Panc1 (cell line): Measurements from ENCODE around the gene KIF26A. TPM values are rescaled to one million over a fixed set of nuclear protein-coding genes. Genes with fewer than 3 reads are reported as not detected.

ENCODE experiments used
- ATAC-seq: fragments of 200-7000 bp; cut with Tn5 transposase; 2 replicates; pipeline ENCODE4 v1.9.1; 2020; ENCODE audit warnings: mild to moderate bottlenecking, moderate library complexity
- BruUV-seq: library from RNA; stranded (reverse); fragments of 400-500 nt; replicated peaks from 2 replicates; lab custom pipeline; 2021; lab: Mats Ljungman, UMichigan
- CTCF ChIA-PET: fragments of 300-600 bp; sonication (Branson Sonifier 250); formaldehyde crosslinking; loops from one replicate; lab custom pipeline; 2022; ENCODE audit warnings: antibody characterized with exemption; lab: Charles Lee
- POLR2A ChIA-PET: fragments of 300-600 bp; sonication (Branson Sonifier 250); formaldehyde crosslinking; loops from one replicate; lab custom pipeline; 2022; ENCODE audit warnings: antibody characterized with exemption; lab: Charles Lee
- DNase-seq: peaks from one replicate; pipeline ENCODE4 v3.0.0-alpha.2; 2010; ENCODE audit warnings: low read depth, low spot score
- H3K27ac ChIP-seq: 2 replicates; pipeline ENCODE4 v1.5.1; 2011; ENCODE audit warnings: mild to moderate bottlenecking, low read length, inconsistent platforms
- H3K27me3 ChIP-seq: fragments of 200-500 bp; sonication (Bioruptor generic); 2 replicates; pipeline ENCODE4 v1.6.0; 2014; ENCODE audit warnings: low read length, inconsistent platforms; ENCODE audit not compliant: control insufficient read depth, insufficient read depth
- H3K36me3 ChIP-seq: fragments of 200-500 bp; sonication (Bioruptor generic); 2 replicates; pipeline ENCODE4 v1.5.1; 2014; ENCODE audit warnings: inconsistent platforms, mild to moderate bottlenecking, low read length, moderate library complexity; ENCODE audit not compliant: control insufficient read depth, insufficient read depth
- H3K4me1 ChIP-seq: 2 replicates; pipeline ENCODE4 v1.5.1; 2011; ENCODE audit warnings: inconsistent platforms, mild to moderate bottlenecking, low read length, moderate library complexity; ENCODE audit not compliant: control insufficient read depth, insufficient read depth
- H3K4me3 ChIP-seq, 2 experiments: 2 replicates each; pipeline ENCODE4 v1.5.1; 2011 to 2012; ENCODE audit warnings: low read depth in 2 of 2, low read length in 2 of 2, mild to moderate bottlenecking in 2 of 2, inconsistent platforms in 1 of 2, moderate library complexity in 1 of 2
- H3K9me3 ChIP-seq: fragments of 200-500 bp; sonication (Bioruptor generic); 2 replicates; pipeline ENCODE4 v1.5.1; 2014; ENCODE audit warnings: low read depth, mild to moderate bottlenecking, inconsistent platforms, low read length, moderate library complexity; ENCODE audit not compliant: control insufficient read depth, insufficient read depth
- POLR2AphosphoS5 ChIP-seq: IDR thresholded peaks from 2 replicates; pipeline ENCODE4 v1.6.1; 2012; ENCODE audit warnings: mild to moderate bottlenecking, low read depth, low read length, moderate library complexity
- SIN3A ChIP-seq: IDR thresholded peaks from 2 replicates; pipeline ENCODE4 v1.6.1; 2012; ENCODE audit warnings: low read depth, mild to moderate bottlenecking, low read length, moderate library complexity, borderline replicate concordance; ENCODE audit not compliant: insufficient read depth
- TCF7L2 ChIP-seq: IDR thresholded peaks from 2 replicates; pipeline ENCODE4 v1.6.1; 2011; ENCODE audit warnings: mild to moderate bottlenecking, low read depth, low read length, inconsistent platforms
- in situ Hi-C: cut with HindIII; loops from 2 replicates; pipeline ENCODE4 v1.10.0; 2016; ENCODE audit warnings: low sequenced_read_pairs, low pct_unique_long_range_greater_than_20kb
- intact Hi-C: fragments of 100-400 bp; cut with micrococcal nuclease; formaldehyde crosslinking; loops from one replicate; pipeline ENCODE4 v1.10.0; 2022; ENCODE audit not compliant: unreplicated experiment
- total RNA-seq: library from RNA; stranded (reverse); gene quantifications from one replicate; pipeline ENCODE4 v1.2.1, GENCODE V29; 2021; ENCODE audit not compliant: unreplicated experiment
- TF ChIP-seq, protein P1 (sequence below), 2 experiments: IDR thresholded peaks; 2 replicates each; pipeline ENCODE4 v1.6.1; 2011 to 2012; ENCODE audit warnings: low read depth in 2 of 2, control low read depth in 1 of 2, low read length in 1 of 2, mild to moderate bottlenecking in 1 of 2, moderate library complexity in 1 of 2; ENCODE audit not compliant: insufficient read depth in 1 of 2
- TF ChIP-seq, protein P2 (sequence below): fragments of 450-650 bp; IDR thresholded peaks from 2 replicates; pipeline ENCODE4 v1.5.1; 2017; ENCODE audit warnings: mild to moderate bottlenecking

The KIF26A gene
- total RNA-seq, 1 experiment from 2014 or later, result 4.4 TPM

DNA sequence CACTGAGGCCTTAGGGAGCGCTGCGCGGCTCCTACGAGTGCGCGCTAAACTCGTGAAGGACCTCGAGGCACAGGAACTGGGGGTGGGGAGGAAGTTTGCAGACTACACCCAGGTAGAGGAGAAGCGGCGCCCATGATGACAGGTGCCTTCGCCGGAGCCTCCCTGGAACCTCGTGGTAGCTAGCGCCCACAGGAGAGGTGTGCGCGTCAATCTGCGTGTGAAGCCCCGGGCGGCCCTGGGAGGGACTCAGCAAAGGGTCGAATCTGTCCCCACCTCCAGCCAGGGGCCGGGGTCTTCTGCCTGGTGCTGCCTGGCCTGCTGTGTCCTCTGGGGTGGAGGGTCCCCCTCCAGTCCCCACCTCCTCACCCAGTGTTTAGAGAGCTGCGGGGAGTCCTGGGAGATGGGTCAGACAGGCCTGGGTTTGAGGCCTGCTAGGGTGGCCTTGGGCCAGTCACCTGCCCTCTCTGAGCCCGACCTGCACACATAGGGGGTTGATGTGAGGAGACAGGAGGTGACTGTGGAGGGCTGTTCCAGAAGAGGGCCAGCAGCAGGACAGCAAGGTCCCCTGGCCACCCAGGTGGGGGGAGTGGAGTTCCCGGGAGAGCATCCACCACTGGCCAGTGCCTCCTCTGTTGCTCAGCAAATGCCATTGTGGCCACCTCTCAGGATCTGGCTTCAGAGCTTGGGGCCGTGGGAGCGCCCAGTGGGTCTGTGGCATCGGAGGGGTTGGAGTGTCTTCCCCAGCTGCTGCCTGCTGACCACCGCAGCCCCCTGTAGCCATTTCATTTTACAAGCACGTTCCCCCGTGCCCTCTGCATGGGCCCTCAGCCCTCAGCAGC, 20.2 kb upstream of the KIF26A start:
- no TSS peak for BruUV-seq
- Histone ChIP-seq H3K4me3 (no peak overlapping the region), H3K27me3 (no peaks in the 10 kb centered on the region; the same call in 1 of the 2 replicates), H3K9me3 (no peaks in the 10 kb centered on the region), H3K4me1 (no peaks in the 10 kb centered on the region), H3K27ac (no peak overlapping the region), H3K36me3 (no peaks in the 10 kb centered on the region; the same call in 1 of the 2 replicates)
- ChIA-PET POLR2A (no interaction called here), CTCF (no interaction called here)
- in situ Hi-C loops (no loop called here), intact Hi-C loops (no loop called here)
- peak; percentile 10; the same call in 1 of the 2 replicates for ATAC-seq
- no peak for DNase-seq
- TF ChIP-seq SIN3A (no peak), POLR2AphosphoS5 (no peak), TCF7L2 (no peak)
- TF ChIP-seq, protein P1, sequence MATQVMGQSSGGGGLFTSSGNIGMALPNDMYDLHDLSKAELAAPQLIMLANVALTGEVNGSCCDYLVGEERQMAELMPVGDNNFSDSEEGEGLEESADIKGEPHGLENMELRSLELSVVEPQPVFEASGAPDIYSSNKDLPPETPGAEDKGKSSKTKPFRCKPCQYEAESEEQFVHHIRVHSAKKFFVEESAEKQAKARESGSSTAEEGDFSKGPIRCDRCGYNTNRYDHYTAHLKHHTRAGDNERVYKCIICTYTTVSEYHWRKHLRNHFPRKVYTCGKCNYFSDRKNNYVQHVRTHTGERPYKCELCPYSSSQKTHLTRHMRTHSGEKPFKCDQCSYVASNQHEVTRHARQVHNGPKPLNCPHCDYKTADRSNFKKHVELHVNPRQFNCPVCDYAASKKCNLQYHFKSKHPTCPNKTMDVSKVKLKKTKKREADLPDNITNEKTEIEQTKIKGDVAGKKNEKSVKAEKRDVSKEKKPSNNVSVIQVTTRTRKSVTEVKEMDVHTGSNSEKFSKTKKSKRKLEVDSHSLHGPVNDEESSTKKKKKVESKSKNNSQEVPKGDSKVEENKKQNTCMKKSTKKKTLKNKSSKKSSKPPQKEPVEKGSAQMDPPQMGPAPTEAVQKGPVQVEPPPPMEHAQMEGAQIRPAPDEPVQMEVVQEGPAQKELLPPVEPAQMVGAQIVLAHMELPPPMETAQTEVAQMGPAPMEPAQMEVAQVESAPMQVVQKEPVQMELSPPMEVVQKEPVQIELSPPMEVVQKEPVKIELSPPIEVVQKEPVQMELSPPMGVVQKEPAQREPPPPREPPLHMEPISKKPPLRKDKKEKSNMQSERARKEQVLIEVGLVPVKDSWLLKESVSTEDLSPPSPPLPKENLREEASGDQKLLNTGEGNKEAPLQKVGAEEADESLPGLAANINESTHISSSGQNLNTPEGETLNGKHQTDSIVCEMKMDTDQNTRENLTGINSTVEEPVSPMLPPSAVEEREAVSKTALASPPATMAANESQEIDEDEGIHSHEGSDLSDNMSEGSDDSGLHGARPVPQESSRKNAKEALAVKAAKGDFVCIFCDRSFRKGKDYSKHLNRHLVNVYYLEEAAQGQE (IDR thresholded peaks at IDR 0.05; ENCODE audit: insufficient read depth in 1 of 2, low read depth in 2 of 2, low read length in 1 of 2), result no peak
- TF ChIP-seq, protein P2, sequence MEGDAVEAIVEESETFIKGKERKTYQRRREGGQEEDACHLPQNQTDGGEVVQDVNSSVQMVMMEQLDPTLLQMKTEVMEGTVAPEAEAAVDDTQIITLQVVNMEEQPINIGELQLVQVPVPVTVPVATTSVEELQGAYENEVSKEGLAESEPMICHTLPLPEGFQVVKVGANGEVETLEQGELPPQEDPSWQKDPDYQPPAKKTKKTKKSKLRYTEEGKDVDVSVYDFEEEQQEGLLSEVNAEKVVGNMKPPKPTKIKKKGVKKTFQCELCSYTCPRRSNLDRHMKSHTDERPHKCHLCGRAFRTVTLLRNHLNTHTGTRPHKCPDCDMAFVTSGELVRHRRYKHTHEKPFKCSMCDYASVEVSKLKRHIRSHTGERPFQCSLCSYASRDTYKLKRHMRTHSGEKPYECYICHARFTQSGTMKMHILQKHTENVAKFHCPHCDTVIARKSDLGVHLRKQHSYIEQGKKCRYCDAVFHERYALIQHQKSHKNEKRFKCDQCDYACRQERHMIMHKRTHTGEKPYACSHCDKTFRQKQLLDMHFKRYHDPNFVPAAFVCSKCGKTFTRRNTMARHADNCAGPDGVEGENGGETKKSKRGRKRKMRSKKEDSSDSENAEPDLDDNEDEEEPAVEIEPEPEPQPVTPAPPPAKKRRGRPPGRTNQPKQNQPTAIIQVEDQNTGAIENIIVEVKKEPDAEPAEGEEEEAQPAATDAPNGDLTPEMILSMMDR, result no peak

DNA sequence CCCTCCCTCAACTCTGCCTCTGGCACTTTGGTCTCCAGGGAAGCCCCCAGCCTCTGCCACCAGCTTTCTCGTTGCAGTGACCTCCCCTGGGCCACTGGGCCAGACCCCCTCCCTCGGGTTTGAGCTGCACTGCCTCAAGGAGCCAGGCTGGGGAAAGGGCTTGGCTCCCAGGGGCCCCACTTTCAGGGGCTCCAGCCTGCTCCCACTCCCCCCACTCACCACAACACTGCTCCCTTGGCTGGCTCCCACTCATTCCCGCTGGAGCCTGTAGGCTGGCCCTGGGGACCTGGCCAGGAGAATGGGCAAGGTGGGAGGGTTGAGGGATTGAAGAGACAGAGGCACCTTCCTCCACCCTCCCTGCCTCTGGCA, 19.3 kb upstream of the KIF26A start:
- no TSS peak for BruUV-seq
- Histone ChIP-seq H3K4me1 (no peaks in the 10 kb centered on the region), H3K36me3 (no peaks in the 10 kb centered on the region; the same call in 1 of the 2 replicates), H3K27me3 (no peaks in the 10 kb centered on the region; the same call in 1 of the 2 replicates), H3K27ac (no peak overlapping the region), H3K4me3 (no peak overlapping the region), H3K9me3 (peaks cover 4% of the 10 kb centered on the region; the same call in 1 of the 2 replicates)
- TF ChIP-seq SIN3A, result no peak
- no peak for TF ChIP-seq TCF7L2
- in situ Hi-C loops, result no loop called here
- ChIA-PET POLR2A (no interaction called here), CTCF (no interaction called here)
- intact Hi-C loops, result no loop called here
- DNase-seq (no peak), ATAC-seq (no peak)
